H1 (cell line): ENCODE measurements around the gene FRY. TPM values are rescaled to one million over a fixed set of nuclear protein-coding genes. Genes with fewer than 3 reads are reported as not detected.

Experiments used
- CTCF ChIA-PET: fragments of 300-600 bp; sonication (Branson Sonifier 250); formaldehyde crosslinking; loops from one replicate; lab custom pipeline; 2021; ENCODE audit not compliant: partially characterized antibody; lab: Charles Lee
- POLR2A ChIA-PET: fragments of 300-600 bp; sonication (Branson Sonifier 250); formaldehyde crosslinking; loops from one replicate; lab custom pipeline; 2021; ENCODE audit warnings: inconsistent platforms; ENCODE audit not compliant: partially characterized antibody; lab: Charles Lee
- DNase-seq, 2 experiments: peaks; one replicate each; pipeline versions ENCODE4 v3.0.0 to v3.0.0-alpha.2; 2010 to 2022; ENCODE audit warnings: low spot score in 2 of 2, low read depth in 1 of 2, mixed read lengths in 1 of 2
- FAIRE-seq: peaks from 2 replicates; lab custom pipeline; 2011; peaks lifted over from hg19 to GRCh38; lab: Jason Lieb, UNC
- H2AFZ ChIP-seq: 2 replicates; pipeline ENCODE4 v1.8.1; 2012; ENCODE audit warnings: low read length, inconsistent platforms
- H2AK5ac ChIP-seq: 2 replicates; pipeline ENCODE4 v1.6.1; 2013; ENCODE audit warnings: low read depth, low read length
- H2BK120ac ChIP-seq: replicated peaks from 2 replicates; pipeline ENCODE3; 2013; ENCODE audit warnings: low read depth, low read length, inconsistent platforms
- H2BK12ac ChIP-seq: 2 replicates; pipeline ENCODE4 v1.6.1; 2013; ENCODE audit warnings: low read depth, low read length
- H2BK15ac ChIP-seq: 2 replicates; pipeline ENCODE4 v1.6.1; 2013; ENCODE audit warnings: low read length
- H2BK20ac ChIP-seq: 2 replicates; pipeline ENCODE4 v1.6.1; 2013; ENCODE audit warnings: low read length
- H2BK5ac ChIP-seq: 2 replicates; pipeline ENCODE4 v1.6.1; 2013; ENCODE audit warnings: low read depth, low read length
- H3K14ac ChIP-seq: 2 replicates; pipeline ENCODE4 v1.6.1; 2013; ENCODE audit warnings: inconsistent platforms; ENCODE audit not compliant: insufficient read length
- H3K18ac ChIP-seq: 2 replicates; pipeline ENCODE4 v1.6.1; 2013; ENCODE audit warnings: low read length; ENCODE audit errors: extremely low read depth
- H3K23ac ChIP-seq: 2 replicates; pipeline ENCODE4 v1.6.1; 2013; ENCODE audit warnings: inconsistent platforms; ENCODE audit not compliant: insufficient read length
- H3K23me2 ChIP-seq: 2 replicates; pipeline ENCODE4 v1.6.1; 2013; ENCODE audit warnings: low read depth, low read length
- H3K27ac ChIP-seq: 2 replicates; pipeline ENCODE4 v1.6.1; 2011; ENCODE audit warnings: low read depth, low read length, inconsistent platforms
- H3K27me3 ChIP-seq, 4 experiments: replicated peaks in 1 of 4; 1 replicate in 1 of 4; 2 replicates in 3 of 4; pipeline versions ENCODE4 v1.6.1 to v1.8.1; 2011 to 2013; ENCODE audit warnings: low read length in 3 of 4, mild to moderate bottlenecking in 3 of 4, inconsistent platforms in 2 of 4, mixed read lengths in 2 of 4, moderate library complexity in 1 of 4; ENCODE audit not compliant: control insufficient read depth in 3 of 4, insufficient read depth in 3 of 4; ENCODE audit errors: extremely low read depth in 1 of 4
- H3K36me3 ChIP-seq, 4 experiments: 2 replicates each; pipeline versions ENCODE4 v1.6.1 to v1.8.1; 2011 to 2013; ENCODE audit warnings: mild to moderate bottlenecking in 4 of 4, low read length in 3 of 4, moderate library complexity in 2 of 4, control low read depth in 1 of 4, inconsistent platforms in 1 of 4; ENCODE audit not compliant: insufficient read depth in 4 of 4, control insufficient read depth in 2 of 4
- H3K4ac ChIP-seq: replicated peaks from 2 replicates; pipeline ENCODE3; 2013; ENCODE audit warnings: low read length, low read depth, mixed read lengths, inconsistent platforms; ENCODE audit not compliant: insufficient read length
- H3K4me1 ChIP-seq, 4 experiments: replicated peaks in 1 of 4; 1 replicate in 1 of 4; 2 replicates in 3 of 4; pipeline versions ENCODE4 v1.6.1 to v1.8.1; 2011 to 2013; ENCODE audit warnings: low read length in 3 of 4, inconsistent platforms in 2 of 4, mixed read lengths in 1 of 4; ENCODE audit not compliant: insufficient read depth in 4 of 4, control insufficient read depth in 3 of 4
- H3K4me2 ChIP-seq, 2 experiments: 2 replicates each; pipeline versions ENCODE4 v1.6.1 to v1.8.1; 2011 to 2013; ENCODE audit warnings: low read depth in 2 of 2, low read length in 2 of 2, control low read depth in 1 of 2, inconsistent platforms in 1 of 2, mild to moderate bottlenecking in 1 of 2; ENCODE audit not compliant: insufficient read depth in 1 of 2
- H3K4me3 ChIP-seq, 4 experiments: fragments of 200-600, 300-600 bp in 1 of 4; sonication (generic), shearing (Covaris generic), sonication (Bioruptor Twin) in 1 of 4; 2 replicates each; pipeline versions ENCODE4 v1.5.1 to v1.8.1; 2011 to 2016; ENCODE audit warnings: low read length in 4 of 4, low read depth in 3 of 4, control low read depth in 2 of 4, inconsistent platforms in 2 of 4, mild to moderate bottlenecking in 2 of 4, mixed read lengths in 1 of 4, moderate library complexity in 1 of 4; ENCODE audit not compliant: insufficient read depth in 2 of 4; ENCODE audit errors: extremely low read depth in 1 of 4
- H3K56ac ChIP-seq: replicated peaks from 2 replicates; pipeline ENCODE3; 2013; ENCODE audit warnings: low read depth, mild to moderate bottlenecking, mixed read lengths, low read length, inconsistent platforms; ENCODE audit not compliant: insufficient read length
- H3K79me1 ChIP-seq: 2 replicates; pipeline ENCODE4 v1.6.1; 2013; ENCODE audit warnings: low read depth, low read length, control low read depth
- H3K79me2 ChIP-seq, 2 experiments: 2 replicates each; pipeline versions ENCODE4 v1.6.1 to v1.8.1; 2012 to 2013; ENCODE audit warnings: low read length in 2 of 2, mild to moderate bottlenecking in 2 of 2, inconsistent platforms in 1 of 2; ENCODE audit not compliant: insufficient read depth in 2 of 2, control insufficient read depth in 1 of 2
- H3K9ac ChIP-seq, 4 experiments: replicated peaks in 1 of 4; 1 replicate in 1 of 4; 2 replicates in 3 of 4; pipeline versions ENCODE4 v1.6.1 to v1.8.1; 2011 to 2013; ENCODE audit warnings: low read depth in 3 of 4, low read length in 3 of 4, control low read depth in 2 of 4, mild to moderate bottlenecking in 2 of 4, moderate library complexity in 2 of 4, inconsistent platforms in 1 of 4; ENCODE audit errors: extremely low read depth in 1 of 4
- H3K9me3 ChIP-seq, 2 experiments: 2 replicates each; pipeline versions ENCODE4 v1.6.1 to v1.8.1; 2012 to 2013; ENCODE audit warnings: mild to moderate bottlenecking in 2 of 2, moderate library complexity in 2 of 2, control low read depth in 1 of 2, inconsistent platforms in 1 of 2, low read depth in 1 of 2, low read length in 1 of 2, mixed read lengths in 1 of 2; ENCODE audit not compliant: insufficient read depth in 2 of 2
- H4K20me1 ChIP-seq, 2 experiments: replicated peaks in 1 of 2; 2 replicates each; pipeline versions ENCODE3 to v1.8.1; 2011 to 2013; ENCODE audit warnings: inconsistent platforms in 2 of 2, low read length in 2 of 2, mild to moderate bottlenecking in 1 of 2; ENCODE audit not compliant: insufficient read depth in 2 of 2, control insufficient read depth in 1 of 2
- H4K5ac ChIP-seq: 2 replicates; pipeline ENCODE4 v1.6.1; 2013; ENCODE audit warnings: low read length, low read depth, mixed read lengths, inconsistent platforms; ENCODE audit not compliant: insufficient read length
- H4K8ac ChIP-seq: 2 replicates; pipeline ENCODE4 v1.8.0; 2013; ENCODE audit warnings: mild to moderate bottlenecking, moderate library complexity, low read length, inconsistent platforms; ENCODE audit not compliant: insufficient read depth; ENCODE audit errors: extremely low read depth
- H4K91ac ChIP-seq: replicated peaks from 2 replicates; pipeline ENCODE3; 2013; ENCODE audit warnings: low read length, mixed read lengths, inconsistent platforms; ENCODE audit not compliant: insufficient read length
- ATF3 ChIP-seq: IDR thresholded peaks from 2 replicates; pipeline ENCODE4 v1.6.1; 2011; ENCODE audit warnings: low read depth, mild to moderate bottlenecking, low read length; ENCODE audit not compliant: insufficient read depth
- BCL11A ChIP-seq, 2 experiments: IDR thresholded peaks; one replicate each; pipeline ENCODE4 v1.6.1; 2011; ENCODE audit warnings: low read depth in 2 of 2, low read length in 2 of 2, mild to moderate bottlenecking in 2 of 2
- CBX8 ChIP-seq: fragments of 300-800, 300-1000 bp; sonication (generic); IDR thresholded peaks from 2 replicates; pipeline ENCODE4 v1.7.1; 2016; ENCODE audit warnings: low read depth, low read length, borderline replicate concordance
- WGBS, 2 experiments: shearing (Covaris generic) in 1 of 2; methylation state at CpG; one replicate each; pipeline versions ENCODE4 v1.1.6 to v1.1.7; 2013 to 2015; ENCODE audit warnings: low lambda C conversion rate in 2 of 2, mixed read lengths in 2 of 2, inconsistent platforms in 1 of 2, low coverage in 1 of 2, missing lambda C conversion rate in 1 of 2; ENCODE audit not compliant: insufficient replicate concordance in 2 of 2, insufficient coverage in 1 of 2, insufficient read length in 1 of 2; ENCODE audit errors: extremely low coverage in 1 of 2, missing lambda C conversion rate in 1 of 2; 5-methylcytosine and 5-hydroxymethylcytosine counted together
- polyA plus RNA-seq, 7 experiments: library from polyadenylated mRNA; depleted of rRNA in 3 of 7; stranded (reverse) in 5 of 7; unstranded in 2 of 7; fragments of >200 nt in 5 of 7; fragments of 200-250 nt in 2 of 7; gene quantifications; 1 replicate in 5 of 7; 2 replicates in 1 of 7; 4 replicates in 1 of 7; pipeline versions ENCODE4 v1.2.1 to v1.2.3, GENCODE V29; 2011 to 2013; ENCODE audit warnings: missing spikeins in 2 of 7, mixed read lengths in 2 of 7
- total RNA-seq: library from RNA; stranded (reverse); fragmentation: NEBNext Ultra II Directional; extraction: Animal tissue kit (Norgen Biotek cat#: 25700); gene quantifications from 2 replicates; pipeline ENCODE4 v1.2.1, GENCODE V29; 2021

Gene FRY
- total and polyA plus RNA-seq, 2 of the 8 experiments (the other 6 are each of a cell fraction or from before 2014, with no cell fraction given), result 4.3 to 9.2 TPM

GRCh38 chr13:31996601-31997000 lies 35.0 kb upstream of the FRY start:
- no peak overlapping the region for H2BK5ac ChIP-seq
- H3K4me1 ChIP-seq, result no peaks in the 10 kb centered on the region
- no peak overlapping the region for H3K4me2 ChIP-seq
- POLR2A ChIA-PET, result no interaction called here
- FAIRE-seq (no peak), DNase-seq (no peak)
- H3K79me2 ChIP-seq, result no peaks in the 10 kb centered on the region
- no peak overlapping the region for H3K18ac ChIP-seq
- H4K5ac ChIP-seq, result no peak overlapping the region
- H3K27ac ChIP-seq, result no peak overlapping the region
- H3K4ac ChIP-seq, result no peak overlapping the region
- no peaks in the 10 kb centered on the region for H3K79me1 ChIP-seq
- no peak overlapping the region for H2BK20ac ChIP-seq
- CTCF ChIA-PET, result interaction anchor here (0.6 kb wide), 1 partner anchor 238 kb away, joined by 3 read pairs; no protein-coding TSS in a partner anchor
- no peak overlapping the region for H2BK120ac ChIP-seq
- TF ChIP-seq BCL11A (IDR thresholded peaks at IDR 0.05; ENCODE audit: low read depth in 2 of 2, low read length in 2 of 2), result no peak
- no peak for TF ChIP-seq ATF3
- TF ChIP-seq CBX8, result no peak
- no peak overlapping the region for H3K9ac ChIP-seq
- no peak overlapping the region for H2BK12ac ChIP-seq
- no peak overlapping the region for H3K56ac ChIP-seq
- no peak overlapping the region for H4K8ac ChIP-seq
- peaks cover 5 to 10% of the 10 kb centered on the region in 2 experiments; a peak in 2 of 4 replicates for H3K9me3 ChIP-seq
- no peak overlapping the region for H3K4me3 ChIP-seq
- no peaks in the 10 kb centered on the region for H3K36me3 ChIP-seq
- H4K20me1 ChIP-seq, result no peaks in the 10 kb centered on the region
- WGBS, 2 experiments, result 45% methylated on average over 2 of the region's 2 CpGs; no CpG with 5 or more reads in 1 of the 2 experiments
- no peak overlapping the region for H3K23ac ChIP-seq
- no peak overlapping the region for H2AFZ ChIP-seq
- H3K27me3 ChIP-seq, result no peaks in the 10 kb centered on the region
- H2BK15ac ChIP-seq, result no peak overlapping the region
- H3K23me2 ChIP-seq, result no peaks in the 10 kb centered on the region
- no peak overlapping the region for H3K14ac ChIP-seq
- H4K91ac ChIP-seq, result no peak overlapping the region
- H2AK5ac ChIP-seq, result no peak overlapping the region
